Upper lobe of right lung (tissue), 1 donor: ENCODE measurements around the gene IL21R. TPM values are rescaled to one million over a fixed set of nuclear protein-coding genes. Genes with fewer than 3 reads are reported as not detected.

Experiments
- ATAC-seq: fragments of 200-7000 bp; cut with Tn5 transposase; one replicate; pipeline ENCODE4 v1.9.1; 2020; ENCODE audit warnings: mild to moderate bottlenecking, moderate library complexity
- DNase-seq: peaks from one replicate; pipeline ENCODE4 v3.0.0-alpha.2; 2020
- H3K27ac ChIP-seq: fragments of 200-600 bp; one replicate; pipeline ENCODE4 v1.8.0; 2022
- H3K27me3 ChIP-seq: fragments of 200-600 bp; one replicate; pipeline ENCODE4 v1.8.0; 2022; ENCODE audit warnings: mild to moderate bottlenecking
- H3K36me3 ChIP-seq: fragments of 200-600 bp; one replicate; pipeline ENCODE4 v1.8.0; 2022
- H3K4me1 ChIP-seq: fragments of 200-600 bp; one replicate; pipeline ENCODE4 v1.8.0; 2022
- H3K4me3 ChIP-seq: fragments of 200-600 bp; one replicate; pipeline ENCODE4 v1.8.0; 2022; ENCODE audit warnings: mild to moderate bottlenecking
- H3K9me3 ChIP-seq: fragments of 200-600 bp; one replicate; pipeline ENCODE4 v1.8.0; 2022
- intact Hi-C: fragments of 100-400 bp; cut with DNase I; formaldehyde crosslinking; loops from one replicate; pipeline ENCODE4 v1.11.0; 2022
- total RNA-seq: library from RNA; stranded (reverse); fragmentation: NEBNext Ultra II Directional; extraction: Animal tissue kit (Norgen Biotek cat#: 25700); gene quantifications from one replicate; pipeline ENCODE4 v1.2.1, GENCODE V29; 2021
- TF ChIP-seq, protein P1 (sequence below): fragments of 200-600 bp; IDR thresholded peaks from one replicate; pipeline ENCODE4 v1.8.0; 2022; ENCODE audit warnings: antibody characterized with exemption
- donor health status: DM: no; HTN: yes; CAD: no; lungs with severe emphysema.

The IL21R gene
- total RNA-seq, 1 donor from 2014 or later = 3.9 TPM

GRCh38 chr16:27441998-27442397 is 40.0 kb downstream of the IL21R start:
- DNase-seq (peak; percentile 3), ATAC-seq (no peak)
- no peaks in the 10 kb centered on the region for H3K4me1 ChIP-seq
- no peaks in the 10 kb centered on the region for H3K27me3 ChIP-seq
- no peak overlapping the region for H3K4me3 ChIP-seq
- H3K36me3 ChIP-seq = no peaks in the 10 kb centered on the region
- TF ChIP-seq, protein P1, sequence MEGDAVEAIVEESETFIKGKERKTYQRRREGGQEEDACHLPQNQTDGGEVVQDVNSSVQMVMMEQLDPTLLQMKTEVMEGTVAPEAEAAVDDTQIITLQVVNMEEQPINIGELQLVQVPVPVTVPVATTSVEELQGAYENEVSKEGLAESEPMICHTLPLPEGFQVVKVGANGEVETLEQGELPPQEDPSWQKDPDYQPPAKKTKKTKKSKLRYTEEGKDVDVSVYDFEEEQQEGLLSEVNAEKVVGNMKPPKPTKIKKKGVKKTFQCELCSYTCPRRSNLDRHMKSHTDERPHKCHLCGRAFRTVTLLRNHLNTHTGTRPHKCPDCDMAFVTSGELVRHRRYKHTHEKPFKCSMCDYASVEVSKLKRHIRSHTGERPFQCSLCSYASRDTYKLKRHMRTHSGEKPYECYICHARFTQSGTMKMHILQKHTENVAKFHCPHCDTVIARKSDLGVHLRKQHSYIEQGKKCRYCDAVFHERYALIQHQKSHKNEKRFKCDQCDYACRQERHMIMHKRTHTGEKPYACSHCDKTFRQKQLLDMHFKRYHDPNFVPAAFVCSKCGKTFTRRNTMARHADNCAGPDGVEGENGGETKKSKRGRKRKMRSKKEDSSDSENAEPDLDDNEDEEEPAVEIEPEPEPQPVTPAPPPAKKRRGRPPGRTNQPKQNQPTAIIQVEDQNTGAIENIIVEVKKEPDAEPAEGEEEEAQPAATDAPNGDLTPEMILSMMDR = no peak
- H3K9me3 ChIP-seq = no peaks in the 10 kb centered on the region
- intact Hi-C loops = no loop called here
- H3K27ac ChIP-seq = no peak overlapping the region

DNA sequence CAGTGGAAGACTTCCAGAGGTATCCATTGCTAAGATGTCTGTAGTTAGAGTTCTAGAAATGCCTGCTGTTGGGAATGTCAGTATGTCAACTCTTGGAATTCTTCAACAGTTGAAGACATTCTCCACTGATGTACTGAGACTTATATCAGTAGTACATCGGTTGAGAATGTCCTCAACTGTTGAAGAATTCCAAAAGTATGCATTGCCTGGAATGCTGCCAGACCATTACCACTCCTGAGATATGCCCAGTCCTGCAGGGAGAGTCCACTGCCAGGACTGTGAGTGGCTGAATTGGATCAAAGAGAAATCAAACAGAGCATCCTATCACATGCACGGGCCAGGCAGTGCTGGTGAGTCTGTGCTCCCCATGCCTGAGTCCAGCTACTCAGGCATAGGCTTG is 42.0 kb downstream of the IL21R start:
- no peak for DNase-seq
- Histone ChIP-seq H3K4me3 (no peak overlapping the region), H3K9me3 (no peaks in the 10 kb centered on the region), H3K36me3 (no peaks in the 10 kb centered on the region), H3K27ac (no peak overlapping the region), H3K27me3 (peaks cover 8% of the 10 kb centered on the region), H3K4me1 (no peaks in the 10 kb centered on the region)
- TF ChIP-seq, protein P1 = no peak
- intact Hi-C loops = no loop called here
- ATAC-seq = no peak

- no peak overlapping the region for H3K4me3 ChIP-seq
- no peaks in the 10 kb centered on the region for H3K9me3 ChIP-seq
- peaks cover 12% of the 10 kb centered on the region for H3K27me3 ChIP-seq
- ATAC-seq (no peak), DNase-seq (peak; percentile 38)
- intact Hi-C loops = no loop called here
- no peak overlapping the region for H3K27ac ChIP-seq
- H3K36me3 ChIP-seq = no peaks in the 10 kb centered on the region
- TF ChIP-seq, protein P1 = no peak
- peaks cover 1% of the 10 kb centered on the region for H3K4me1 ChIP-seq
Observed at GRCh38 chr16:27444470-27444869, 42.5 kb downstream of the IL21R start.

DNA sequence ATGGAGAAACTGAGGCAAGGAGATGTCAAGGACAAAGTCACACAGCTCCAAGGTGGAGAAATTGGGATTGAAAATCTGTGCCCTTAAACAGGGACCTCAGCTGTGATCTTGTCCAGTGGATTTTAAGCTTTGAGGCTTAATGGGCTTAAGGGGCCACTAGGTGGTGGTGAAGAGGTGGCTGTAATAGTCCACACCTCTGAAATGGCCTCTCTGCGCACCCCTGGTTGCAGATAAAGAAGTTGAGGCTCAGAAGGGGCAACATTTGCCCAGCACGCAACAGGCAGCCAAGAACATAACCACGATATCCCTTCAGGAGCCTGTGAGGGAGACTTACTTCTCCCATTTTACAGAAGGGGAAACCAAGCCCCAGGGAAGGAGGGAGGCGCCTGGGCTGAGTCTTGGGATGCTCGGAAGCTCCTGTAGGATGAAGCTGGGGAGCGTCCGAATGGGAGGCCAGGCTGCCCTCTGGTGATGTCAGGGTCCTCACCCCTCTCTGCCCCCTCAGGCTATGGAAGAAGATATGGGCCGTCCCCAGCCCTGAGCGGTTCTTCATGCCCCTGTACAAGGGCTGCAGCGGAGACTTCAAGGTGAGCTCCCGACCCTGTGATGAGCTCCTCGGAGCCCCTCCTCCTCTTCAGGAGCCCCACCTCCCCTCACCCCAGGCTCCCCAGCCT is 43.7 kb downstream of the IL21R start:
- Histone ChIP-seq H3K9me3 (no peaks in the 10 kb centered on the region), H3K27me3 (peaks cover 20% of the 10 kb centered on the region), H3K27ac (no peak overlapping the region), H3K4me3 (no peak overlapping the region), H3K36me3 (no peaks in the 10 kb centered on the region), H3K4me1 (peaks cover 13% of the 10 kb centered on the region)
- intact Hi-C loops = no loop called here
- ATAC-seq = no peak
- TF ChIP-seq, protein P1 = no peak
- DNase-seq = peak; percentile 20

DNA sequence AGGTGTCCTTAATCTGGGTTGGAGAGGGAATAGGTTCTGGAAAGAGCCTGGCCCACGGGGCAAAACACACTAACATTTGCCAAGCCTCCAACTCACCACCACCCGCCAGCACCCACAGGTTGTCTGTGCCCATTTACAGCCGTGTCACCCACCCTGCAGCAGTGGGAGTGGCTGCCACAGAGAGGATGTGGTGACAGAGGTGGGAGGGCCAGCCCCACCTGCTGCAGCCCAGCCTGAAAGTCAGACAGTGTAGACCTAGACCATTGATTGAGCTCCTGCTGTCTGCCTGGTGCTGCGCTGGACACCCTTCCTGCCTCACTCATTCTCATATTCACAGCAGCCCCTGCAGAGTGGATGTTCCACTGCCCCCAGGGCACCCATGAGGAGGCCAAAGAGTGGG is 44.7 kb downstream of the IL21R start:
- ATAC-seq (peak; percentile 47), DNase-seq (no peak)
- intact Hi-C loops = no loop called here
- Histone ChIP-seq H3K27ac (no peak overlapping the region), H3K4me3 (no peak overlapping the region), H3K36me3 (no peaks in the 10 kb centered on the region), H3K4me1 (peaks cover 18% of the 10 kb centered on the region), H3K9me3 (no peaks in the 10 kb centered on the region), H3K27me3 (peaks cover 20% of the 10 kb centered on the region)
- TF ChIP-seq, protein P1 = no peak

GRCh38 chr16:27447301-27447700 is 45.3 kb downstream of the IL21R start:
- no peak overlapping the region for H3K4me3 ChIP-seq
- no peaks in the 10 kb centered on the region for H3K36me3 ChIP-seq
- ATAC-seq (no peak), DNase-seq (no peak)
- H3K27ac ChIP-seq = no peak overlapping the region
- H3K27me3 ChIP-seq = peaks cover 20% of the 10 kb centered on the region
- intact Hi-C loops = no loop called here
- H3K9me3 ChIP-seq = no peaks in the 10 kb centered on the region
- TF ChIP-seq, protein P1 = no peak
- H3K4me1 ChIP-seq = peaks cover 18% of the 10 kb centered on the region
